GM12801 (cell line): ENCODE measurements around the gene FBXW8.

Experiments
- CTCF ChIP-seq: IDR thresholded peaks from one replicate; pipeline ENCODE4 v1.5.1; 2011; ENCODE audit warnings: control low read depth; ENCODE audit not compliant: insufficient read length; ENCODE audit errors: extremely low read depth

The FBXW8 gene

GRCh38 chr12:117069101-117069797 lies 158.5 kb downstream of the FBXW8 start:
- TF ChIP-seq CTCF: no peak

GRCh38 chr12:117069926-117070900 lies 159.5 kb downstream of the FBXW8 start:
- TF ChIP-seq CTCF: no peak

GRCh38 chr12:117071009-117071408 lies 160.3 kb downstream of the FBXW8 start:
- no peak for TF ChIP-seq CTCF

GRCh38 chr12:117072106-117072505 lies 161.4 kb downstream of the FBXW8 start:
- no peak for TF ChIP-seq CTCF

- TF ChIP-seq CTCF: no peak
Observed at GRCh38 chr12:117072736-117073490, 162.2 kb downstream of the FBXW8 start.

- TF ChIP-seq CTCF: no peak
Observed at GRCh38 chr12:117073611-117074010, 162.9 kb downstream of the FBXW8 start.
